Activated CD4-positive, alpha-beta T cell treated with anti-CD3 and anti-CD28 coated beads, Interleukin-2, amount 10 ng/mL, durations not matched to agents 7 days and 5 days (primary cell): ENCODE data around the gene TTC32. TPM values are rescaled to one million over a fixed set of nuclear protein-coding genes. Genes with fewer than 3 reads are reported as not detected.
A peak's percentile ranks its signal among the peaks of the same experiment; 100 is the strongest.

Experiments used
- CTCF ChIA-PET: fragments of 350-600 bp; sonication (Branson Sonifier 250); formaldehyde crosslinking; loops from one replicate; lab custom pipeline; 2021; ENCODE audit warnings: antibody characterized with exemption; lab: Charles Lee
- POLR2A ChIA-PET: fragments of 350-600 bp; sonication (Branson Sonifier 250); formaldehyde crosslinking; loops from one replicate; lab custom pipeline; 2021; ENCODE audit warnings: antibody characterized with exemption; lab: Charles Lee
- DNase-seq: peaks from one replicate; pipeline ENCODE4 v3.0.0-alpha.2; 2020
- H3K27ac Mint-ChIP-seq: one replicate; pipeline ENCODE4 v1.8.0; 2021; ENCODE audit warnings: mild to moderate bottlenecking, moderate library complexity, mixed read lengths
- H3K27me3 Mint-ChIP-seq: one replicate; pipeline ENCODE4 v1.8.0; 2021; ENCODE audit warnings: mixed read lengths
- H3K36me3 Mint-ChIP-seq: one replicate; pipeline ENCODE4 v1.8.0; 2021; ENCODE audit warnings: low read depth, mixed read lengths
- H3K4me1 Mint-ChIP-seq: one replicate; pipeline ENCODE4 v1.8.0; 2021; ENCODE audit warnings: mixed read lengths
- H3K4me3 Mint-ChIP-seq: one replicate; pipeline ENCODE4 v1.8.0; 2021; ENCODE audit warnings: mild to moderate bottlenecking, moderate library complexity, mixed read lengths
- H3K9me3 Mint-ChIP-seq: one replicate; pipeline ENCODE4 v1.8.0; 2021; ENCODE audit warnings: mixed read lengths
- total RNA-seq, 2 experiments: library from RNA; stranded (reverse); gene quantifications; one replicate each; pipeline ENCODE4 v1.2.3, GENCODE V29; 2021

Gene TTC32
- total RNA-seq, 2 experiments from 2014 or later: 24.8 to 24.9 TPM

- Mint-ChIP-seq H3K9me3 (no peaks in the 10 kb centered on the region), H3K27me3 (no peaks in the 10 kb centered on the region), H3K4me3 (peak overlapping the region; percentile 87), H3K27ac (peak overlapping the region; percentile 96), H3K36me3 (peaks cover 2% of the 10 kb centered on the region), H3K4me1 (peaks cover 22% of the 10 kb centered on the region)
- DNase-seq: no peak
- ChIA-PET CTCF (no interaction called here), POLR2A (no interaction called here)
Observed at GRCh38 chr2:19868224-19868623, 33.6 kb downstream of the TTC32 start.

- H3K36me3 Mint-ChIP-seq: peaks cover 2% of the 10 kb centered on the region
- ChIA-PET POLR2A (no interaction called here), CTCF (no interaction called here)
- no peaks in the 10 kb centered on the region for H3K9me3 Mint-ChIP-seq
- no peaks in the 10 kb centered on the region for H3K27me3 Mint-ChIP-seq
- DNase-seq: no peak
- H3K4me3 Mint-ChIP-seq: no peak overlapping the region
- no peak overlapping the region for H3K27ac Mint-ChIP-seq
- peaks cover 22% of the 10 kb centered on the region for H3K4me1 Mint-ChIP-seq
Observed at GRCh38 chr2:19866771-19867170, 35.0 kb downstream of the TTC32 start.

GRCh38 chr2:19865151-19865550, 36.6 kb downstream of the TTC32 start:
- Mint-ChIP-seq H3K36me3 (no peaks in the 10 kb centered on the region), H3K27ac (no peak overlapping the region), H3K4me3 (no peak overlapping the region), H3K27me3 (no peaks in the 10 kb centered on the region), H3K4me1 (peaks cover 22% of the 10 kb centered on the region), H3K9me3 (no peaks in the 10 kb centered on the region)
- ChIA-PET POLR2A (no interaction called here), CTCF (interaction anchor here (0.6 to 1.8 kb wide), 4 partner anchors 17 to 1344 kb away, joined by 3 to 4 read pairs (median 4); no protein-coding TSS in a partner anchor)
- DNase-seq: no peak

- H3K9me3 Mint-ChIP-seq: no peaks in the 10 kb centered on the region
- H3K27ac Mint-ChIP-seq: no peak overlapping the region
- no peak for DNase-seq
- H3K36me3 Mint-ChIP-seq: no peaks in the 10 kb centered on the region
- POLR2A ChIA-PET: interaction anchor here (0.7 kb wide), 1 partner anchor 63 kb away, joined by 4 read pairs; no protein-coding TSS in a partner anchor
- H3K27me3 Mint-ChIP-seq: no peaks in the 10 kb centered on the region
- CTCF ChIA-PET: interaction anchor here (0.7 to 1.8 kb wide), 2 partner anchors 17 to 514 kb away, joined by 3 to 4 read pairs; no protein-coding TSS in a partner anchor
- peaks cover 17% of the 10 kb centered on the region for H3K4me1 Mint-ChIP-seq
- no peak overlapping the region for H3K4me3 Mint-ChIP-seq
Observed at GRCh38 chr2:19864381-19864780, 37.4 kb downstream of the TTC32 start.

- peak; percentile 65 for DNase-seq
- POLR2A ChIA-PET: no interaction called here
- peaks cover 10% of the 10 kb centered on the region for H3K4me1 Mint-ChIP-seq
- H3K9me3 Mint-ChIP-seq: no peaks in the 10 kb centered on the region
- H3K4me3 Mint-ChIP-seq: no peak overlapping the region
- H3K27ac Mint-ChIP-seq: no peak overlapping the region
- CTCF ChIA-PET: interaction anchor here (0.6 to 1.8 kb wide), 5 partner anchors 11 to 1020 kb away, joined by 3 to 4 read pairs (median 3); no protein-coding TSS in a partner anchor
- H3K27me3 Mint-ChIP-seq: no peaks in the 10 kb centered on the region
- H3K36me3 Mint-ChIP-seq: no peaks in the 10 kb centered on the region
Observed at GRCh38 chr2:19863303-19864041, 38.3 kb downstream of the TTC32 start.

- CTCF ChIA-PET: no interaction called here
- H3K4me3 Mint-ChIP-seq: no peak overlapping the region
- no peak for DNase-seq
- H3K27ac Mint-ChIP-seq: no peak overlapping the region
- H3K4me1 Mint-ChIP-seq: peaks cover 3% of the 10 kb centered on the region
- H3K36me3 Mint-ChIP-seq: no peaks in the 10 kb centered on the region
- no peaks in the 10 kb centered on the region for H3K9me3 Mint-ChIP-seq
- peaks cover 4% of the 10 kb centered on the region for H3K27me3 Mint-ChIP-seq
- POLR2A ChIA-PET: no interaction called here
Observed at GRCh38 chr2:19861813-19862212, 40.0 kb downstream of the TTC32 start.

- Mint-ChIP-seq H3K27me3 (peaks cover 4% of the 10 kb centered on the region), H3K4me3 (no peak overlapping the region), H3K4me1 (peaks cover 1% of the 10 kb centered on the region), H3K9me3 (no peaks in the 10 kb centered on the region), H3K27ac (no peak overlapping the region), H3K36me3 (no peaks in the 10 kb centered on the region)
- CTCF ChIA-PET: interaction anchor here (0.6 kb wide), 1 partner anchor 16 kb away, joined by 3 read pairs; no protein-coding TSS in a partner anchor
- POLR2A ChIA-PET: no interaction called here
- no peak for DNase-seq
Observed at GRCh38 chr2:19860022-19860421, 41.8 kb downstream of the TTC32 start.

GRCh38 chr2:19859565-19859964, 42.2 kb downstream of the TTC32 start:
- CTCF ChIA-PET: no interaction called here
- H3K36me3 Mint-ChIP-seq: no peaks in the 10 kb centered on the region
- POLR2A ChIA-PET: no interaction called here
- peaks cover 4% of the 10 kb centered on the region for H3K27me3 Mint-ChIP-seq
- no peak overlapping the region for H3K27ac Mint-ChIP-seq
- DNase-seq: no peak
- no peaks in the 10 kb centered on the region for H3K4me1 Mint-ChIP-seq
- H3K4me3 Mint-ChIP-seq: no peak overlapping the region
- H3K9me3 Mint-ChIP-seq: no peaks in the 10 kb centered on the region

GRCh38 chr2:19857806-19858205, 44.0 kb downstream of the TTC32 start:
- ChIA-PET POLR2A (no interaction called here), CTCF (no interaction called here)
- Mint-ChIP-seq H3K4me1 (no peaks in the 10 kb centered on the region), H3K36me3 (no peaks in the 10 kb centered on the region), H3K4me3 (no peak overlapping the region), H3K27me3 (peaks cover 4% of the 10 kb centered on the region), H3K27ac (no peak overlapping the region), H3K9me3 (no peaks in the 10 kb centered on the region)
- DNase-seq: no peak

- CTCF ChIA-PET: no interaction called here
- H3K4me3 Mint-ChIP-seq: no peak overlapping the region
- H3K27me3 Mint-ChIP-seq: peaks cover 4% of the 10 kb centered on the region
- no peak for DNase-seq
- POLR2A ChIA-PET: no interaction called here
- H3K9me3 Mint-ChIP-seq: no peaks in the 10 kb centered on the region
- no peak overlapping the region for H3K27ac Mint-ChIP-seq
- H3K4me1 Mint-ChIP-seq: no peaks in the 10 kb centered on the region
- H3K36me3 Mint-ChIP-seq: no peaks in the 10 kb centered on the region
Observed at GRCh38 chr2:19857100-19857499, 44.7 kb downstream of the TTC32 start.

GRCh38 chr2:19855542-19856431, 46.0 kb downstream of the TTC32 start:
- no peak for DNase-seq
- Mint-ChIP-seq H3K4me3 (no peak overlapping the region), H3K9me3 (no peaks in the 10 kb centered on the region), H3K4me1 (no peaks in the 10 kb centered on the region), H3K27ac (no peak overlapping the region), H3K36me3 (no peaks in the 10 kb centered on the region), H3K27me3 (peaks cover 4% of the 10 kb centered on the region)
- POLR2A ChIA-PET: no interaction called here
- CTCF ChIA-PET: interaction anchor here (1.3 kb wide), 1 partner anchor 9 kb away, joined by 3 read pairs; no protein-coding TSS in a partner anchor

- ChIA-PET CTCF (no interaction called here), POLR2A (no interaction called here)
- H3K36me3 Mint-ChIP-seq: no peaks in the 10 kb centered on the region
- no peak overlapping the region for H3K4me3 Mint-ChIP-seq
- no peak overlapping the region for H3K27ac Mint-ChIP-seq
- DNase-seq: no peak
- H3K9me3 Mint-ChIP-seq: no peaks in the 10 kb centered on the region
- H3K4me1 Mint-ChIP-seq: no peaks in the 10 kb centered on the region
- H3K27me3 Mint-ChIP-seq: peaks cover 4% of the 10 kb centered on the region
Observed at GRCh38 chr2:19854596-19855541, 46.9 kb downstream of the TTC32 start.
